Smooth muscle cell of trachea (primary cell): ENCODE data around the gene TUBAL3. TPM values are rescaled to one million over a fixed set of nuclear protein-coding genes. Genes with fewer than 3 reads are reported as not detected.

Source experiments
- total RNA-seq: library from RNA; depleted of rRNA; stranded (reverse); fragments of >200 nt; gene quantifications from 2 replicates; pipeline ENCODE4 v1.2.1, GENCODE V29; 2014

The TUBAL3 gene
- not detected in 2 replicates for total RNA-seq

DNA sequence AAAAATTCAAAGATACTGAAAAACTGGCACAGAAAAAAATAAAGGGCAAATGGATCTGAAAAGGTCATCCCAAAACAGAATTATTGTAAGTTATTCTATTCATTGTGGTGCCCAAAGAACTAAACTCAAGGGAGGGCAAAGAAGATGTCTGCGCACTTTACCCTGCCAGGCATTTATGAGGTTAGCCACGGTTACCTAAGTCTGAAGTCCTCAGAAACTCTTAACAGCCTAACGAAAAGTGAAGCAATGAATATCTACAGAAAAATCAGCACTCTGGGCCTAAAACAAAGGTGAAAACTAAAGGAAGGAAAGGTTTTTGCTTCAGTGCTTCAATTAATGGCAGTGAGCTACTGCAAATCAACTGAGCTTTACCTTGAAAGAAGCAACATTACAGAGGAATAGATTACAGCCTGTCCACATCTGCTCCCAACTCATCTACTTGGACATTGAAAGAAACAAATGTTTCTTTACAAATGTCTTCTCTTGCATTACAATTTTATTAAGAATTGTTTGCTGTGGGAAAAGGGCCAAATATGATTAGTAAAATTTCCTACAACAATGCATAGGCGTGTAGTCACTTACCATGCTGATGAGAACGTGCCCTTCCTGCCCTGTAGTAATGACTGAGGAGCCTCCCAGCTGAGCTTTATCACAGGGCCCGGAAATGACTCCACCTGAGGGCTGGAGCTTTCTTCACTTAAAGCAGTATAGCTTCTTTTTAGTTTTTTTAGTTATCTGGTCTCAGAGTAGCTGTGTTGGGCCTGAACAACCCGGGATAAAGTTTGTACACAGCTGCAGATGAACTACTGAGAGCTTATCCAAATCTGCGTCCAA, at the start of gene TUBAL3:
TSS of gene TUBAL3 (minus strand) at position 621 of the 834 bp plus-strand sequence. CDS start at position 585, 36 bp downstream.

DNA sequence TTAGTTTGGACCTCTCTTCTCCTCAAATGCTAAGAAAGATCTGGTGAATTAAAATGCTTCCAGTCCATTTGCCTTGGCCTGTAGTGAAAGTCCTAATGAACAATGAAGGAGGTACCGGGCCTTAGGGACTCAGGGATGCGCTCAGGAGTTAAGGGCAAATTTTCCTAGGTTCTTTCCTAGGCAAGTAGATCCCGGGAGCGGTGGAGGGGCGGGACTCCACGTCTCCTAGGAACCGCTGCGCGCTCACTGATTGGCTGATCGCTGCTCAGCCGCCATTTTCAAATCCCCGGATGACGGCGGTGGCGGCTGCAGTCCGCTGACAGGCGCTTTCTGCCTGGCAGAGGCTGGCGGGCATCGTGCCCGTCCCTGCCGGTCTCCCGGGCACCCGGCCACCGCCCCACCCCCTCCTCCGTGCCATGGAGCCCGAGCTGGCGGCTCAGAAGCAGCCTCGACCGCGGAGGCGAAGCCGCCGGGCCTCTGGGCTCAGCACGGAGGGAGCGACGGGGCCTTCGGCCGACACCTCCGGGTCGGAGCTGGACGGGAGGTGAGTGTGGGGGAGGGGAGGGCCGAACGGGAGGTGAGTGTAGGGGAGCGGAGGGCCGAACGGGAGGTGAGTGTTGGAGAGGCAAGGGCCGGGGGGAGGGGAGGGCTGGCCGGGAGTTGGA, 7.8 kb upstream of the TUBAL3 start, which contains the start of gene NET1:
TSS of gene NET1 (plus strand) at position 281 of the 665 bp plus-strand sequence. CDS start at position 417, 136 bp downstream.

DNA sequence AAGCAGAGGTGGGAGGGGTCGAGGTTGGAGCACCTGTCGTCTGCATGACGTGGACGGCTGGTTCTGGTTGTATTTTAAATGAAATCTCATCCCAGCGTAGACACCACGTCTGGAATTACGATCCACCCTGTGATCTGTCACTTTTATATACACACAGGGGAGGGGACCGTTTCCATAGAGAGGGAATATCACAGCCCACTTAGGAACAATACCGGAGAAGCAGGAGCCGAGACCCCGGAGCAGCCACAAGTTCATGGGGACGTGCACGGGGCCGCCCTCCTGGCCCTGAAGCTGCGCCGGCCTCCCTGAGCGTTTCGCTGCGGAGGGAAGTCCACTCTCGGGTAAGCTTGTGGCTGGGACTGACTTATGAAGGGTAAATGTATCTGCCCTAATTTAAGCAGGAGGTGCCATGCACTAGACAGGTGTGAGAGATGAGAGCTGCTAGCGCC, 39.7 kb downstream of the TUBAL3 start, which contains the start of gene UCN3:
TSS of gene UCN3 (plus strand) at position 77 of the 449 bp plus-strand sequence. CDS start 8,755 bp downstream, outside the sequence.

Other genes starting within 250 kb of the TUBAL3 start
- gene AKR1C8, start 219.7 kb downstream of the TUBAL3 start, total RNA-seq = not detected in 2 replicates
- gene AKR1C4, start 208.0 kb downstream of the TUBAL3 start, total RNA-seq = not detected in 2 replicates
- gene UCN3, start 39.9 kb downstream of the TUBAL3 start, total RNA-seq = not detected in 2 replicates
- gene NET1, start 7.7 kb upstream of the TUBAL3 start, total RNA-seq = 15.2 and 23.0 TPM in 2 replicates
- not detected in 2 replicates for gene CALML5, start 94.7 kb upstream of the TUBAL3 start, total RNA-seq
- not detected in 2 replicates for gene CALML3, start 120.1 kb upstream of the TUBAL3 start, total RNA-seq